Gastroesophageal sphincter (tissue), 4 donors: ENCODE results near the gene SMARCA4. TPM values are rescaled to one million over a fixed set of nuclear protein-coding genes. Genes with fewer than 3 reads are reported as not detected.

Experiments
- ATAC-seq: fragments of 150-250 bp; one replicate; pipeline ENCODE4 v1.9.1; 2016; ENCODE audit warnings: mild to moderate bottlenecking, moderate library complexity
- H3K27ac ChIP-seq, 4 donors: fragments of 200-600 bp; sonication (generic) in 3 of 4; 1 replicate in 3 of 4; 2 replicates in 1 of 4; pipeline ENCODE4 v1.5.1; 2016 to 2019
- H3K27me3 ChIP-seq: fragments of 200-600 bp; sonication (generic); one replicate; pipeline ENCODE4 v1.5.1; 2019
- H3K36me3 ChIP-seq, 2 donors: fragments of 200-600 bp; sonication (generic); one replicate each; pipeline ENCODE4 v1.5.1; 2019; ENCODE audit warnings: control low read depth in 1 of 2
- H3K4me1 ChIP-seq, 3 donors: fragments of 200-600 bp; sonication (generic); 1 replicate in 2 of 3; 2 replicates in 1 of 3; pipeline ENCODE4 v1.5.1; 2016 to 2019; ENCODE audit warnings: control low read depth in 2 of 3
- H3K4me3 ChIP-seq, 2 donors: fragments of 200-600 bp; sonication (generic); one replicate each; pipeline ENCODE4 v1.5.1; 2019; ENCODE audit warnings: mild to moderate bottlenecking in 1 of 2, moderate library complexity in 1 of 2
- H3K9me3 ChIP-seq, 3 donors: fragments of 200-600 bp; sonication (generic); one replicate each; pipeline ENCODE4 v1.5.1; 2017 to 2019; ENCODE audit warnings: control low read depth in 2 of 3
- EP300 ChIP-seq: sonication (generic); formaldehyde crosslinking; IDR thresholded peaks from one replicate; pipeline ENCODE4 v1.6.1; 2017; ENCODE audit warnings: antibody characterized with exemption, mild to moderate bottlenecking
- POLR2A ChIP-seq, 2 donors: fragments of 450-650 bp; IDR thresholded peaks; one replicate each; pipeline ENCODE4 v1.6.1; 2017; ENCODE audit warnings: antibody characterized with exemption in 2 of 2, mild to moderate bottlenecking in 2 of 2, moderate library complexity in 1 of 2
- POLR2AphosphoS5 ChIP-seq: sonication (generic); formaldehyde crosslinking; IDR thresholded peaks from one replicate; pipeline ENCODE4 v1.6.1; 2017; ENCODE audit warnings: antibody characterized with exemption
- whole genome bisulfite sequencing, 2 donors: methylation state at CpG; one replicate each; pipeline ENCODE4 v1.1.5; 2018; ENCODE audit warnings: low coverage in 1 of 2; 5-methylcytosine and 5-hydroxymethylcytosine counted together
- total RNA-seq, 4 donors: library from RNA; depleted of rRNA; stranded (reverse); fragments of >200 nt; gene quantifications; one replicate each; pipeline ENCODE4 v1.1.0, GENCODE V29; 2016
- TF ChIP-seq, protein P1 (sequence below), 4 experiments: fragments of 200-600 bp in 2 of 4; fragments of 450-650 bp in 2 of 4; sonication (generic) in 1 of 4; IDR thresholded peaks; one replicate each; pipeline ENCODE4 v1.5.1; 2017 to 2019; ENCODE audit warnings: antibody characterized with exemption in 4 of 4, mild to moderate bottlenecking in 2 of 4, moderate library complexity in 2 of 4

Gene SMARCA4
- total RNA-seq, 4 donors from 2014 or later, result 37.8 to 77.9 (median 51.1) TPM

- Histone ChIP-seq H3K27me3 (no peaks in the 10 kb centered on the region), H3K4me3 (no peak overlapping the region), H3K4me1 (peaks cover 0 to 16% (median 7%) of the 10 kb centered on the region in 3 donors), H3K36me3 (peaks cover 0 to 80% of the 10 kb centered on the region in 2 donors), H3K9me3 (no peaks in the 10 kb centered on the region), H3K27ac (no peak overlapping the region)
- 100% methylated on average over 3 of the region's 29 CpGs; no CpG with 5 or more reads in 1 of the 2 donors for WGBS, 2 donors
- ATAC-seq, result no peak
- no peak for TF ChIP-seq EP300
- TF ChIP-seq POLR2A (IDR thresholded peaks at IDR 0.05), result no peak
- TF ChIP-seq POLR2AphosphoS5, result no peak
- TF ChIP-seq, protein P1, sequence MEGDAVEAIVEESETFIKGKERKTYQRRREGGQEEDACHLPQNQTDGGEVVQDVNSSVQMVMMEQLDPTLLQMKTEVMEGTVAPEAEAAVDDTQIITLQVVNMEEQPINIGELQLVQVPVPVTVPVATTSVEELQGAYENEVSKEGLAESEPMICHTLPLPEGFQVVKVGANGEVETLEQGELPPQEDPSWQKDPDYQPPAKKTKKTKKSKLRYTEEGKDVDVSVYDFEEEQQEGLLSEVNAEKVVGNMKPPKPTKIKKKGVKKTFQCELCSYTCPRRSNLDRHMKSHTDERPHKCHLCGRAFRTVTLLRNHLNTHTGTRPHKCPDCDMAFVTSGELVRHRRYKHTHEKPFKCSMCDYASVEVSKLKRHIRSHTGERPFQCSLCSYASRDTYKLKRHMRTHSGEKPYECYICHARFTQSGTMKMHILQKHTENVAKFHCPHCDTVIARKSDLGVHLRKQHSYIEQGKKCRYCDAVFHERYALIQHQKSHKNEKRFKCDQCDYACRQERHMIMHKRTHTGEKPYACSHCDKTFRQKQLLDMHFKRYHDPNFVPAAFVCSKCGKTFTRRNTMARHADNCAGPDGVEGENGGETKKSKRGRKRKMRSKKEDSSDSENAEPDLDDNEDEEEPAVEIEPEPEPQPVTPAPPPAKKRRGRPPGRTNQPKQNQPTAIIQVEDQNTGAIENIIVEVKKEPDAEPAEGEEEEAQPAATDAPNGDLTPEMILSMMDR (IDR thresholded peaks at IDR 0.05), result no peak
Measured at GRCh38 chr19:10923260-10924112, 37.3 kb upstream of the SMARCA4 start.

GRCh38 chr19:10924597-10924996, 36.2 kb upstream of the SMARCA4 start:
- TF ChIP-seq POLR2A (IDR thresholded peaks at IDR 0.05) (no peak), EP300 (no peak), POLR2AphosphoS5 (no peak)
- TF ChIP-seq, protein P1 (IDR thresholded peaks at IDR 0.05), result no peak
- ATAC-seq, result no peak
- H3K4me1 ChIP-seq, result peaks cover 1 to 23% (median 11%) of the 10 kb centered on the region in 3 donors
- H3K27ac ChIP-seq, result no peak overlapping the region
- no peaks in the 10 kb centered on the region for H3K27me3 ChIP-seq
- H3K9me3 ChIP-seq, result no peaks in the 10 kb centered on the region
- WGBS, 2 donors, result 60 to 69% methylated on average over 3 to 4 of the region's 13 CpGs
- H3K36me3 ChIP-seq, result peaks cover 0 to 69% of the 10 kb centered on the region in 2 donors
- no peak overlapping the region for H3K4me3 ChIP-seq

DNA sequence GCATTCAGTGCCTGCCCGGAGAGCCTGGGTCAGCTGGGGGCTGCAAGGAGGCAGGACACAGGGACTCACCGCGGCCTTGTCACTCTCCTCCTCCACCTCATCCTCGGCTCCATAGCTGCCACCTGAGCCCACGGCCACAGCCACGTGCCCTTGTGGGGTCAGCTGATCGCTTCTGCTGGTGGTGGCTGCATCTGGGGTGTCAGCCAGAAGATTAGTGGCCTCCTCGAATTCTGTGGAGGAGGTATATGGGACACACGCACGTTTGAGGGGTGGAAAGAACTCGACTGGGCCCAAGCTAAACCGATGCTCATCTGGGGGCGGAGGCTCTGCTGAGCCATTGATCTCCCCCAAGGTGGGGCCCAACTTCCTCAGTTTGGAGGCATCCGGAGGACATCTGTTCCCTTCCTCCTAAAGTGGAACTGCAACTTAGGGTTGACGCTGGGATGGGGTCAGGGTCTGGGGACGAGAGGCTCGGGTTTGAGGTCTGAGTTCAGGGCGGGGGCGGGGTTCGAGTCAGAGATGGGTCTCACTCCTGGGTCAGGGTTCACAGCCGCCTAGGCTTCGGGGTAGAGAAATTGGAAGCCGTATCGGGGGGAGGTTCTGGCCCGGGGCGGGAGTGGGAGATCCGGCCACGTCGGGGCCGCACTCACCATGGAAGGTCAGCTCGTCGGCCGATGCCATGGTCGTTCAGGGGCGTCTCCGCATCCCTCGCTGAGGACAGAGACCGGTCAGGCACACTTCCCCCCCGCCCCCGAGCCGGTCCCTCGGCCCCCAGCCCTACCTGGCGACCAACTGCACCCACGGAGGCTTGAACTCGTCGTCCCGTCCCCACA, 32.9 kb upstream of the SMARCA4 start:
- peaks cover 0 to 53% of the 10 kb centered on the region in 2 donors for H3K36me3 ChIP-seq
- H3K27me3 ChIP-seq, result no peaks in the 10 kb centered on the region
- H3K4me3 ChIP-seq, result peak overlapping the region; percentile 69 to 99
- ATAC-seq, result peak; percentile 0
- H3K9me3 ChIP-seq, result no peaks in the 10 kb centered on the region
- H3K4me1 ChIP-seq, result peaks cover 2 to 45% (median 16%) of the 10 kb centered on the region in 3 donors
- 10 to 100% methylated on average over 1 to 2 of the region's 47 CpGs for WGBS, 2 donors
- TF ChIP-seq POLR2A (IDR thresholded peaks at IDR 0.05), result no peak
- TF ChIP-seq POLR2AphosphoS5, result no peak
- no peak for TF ChIP-seq EP300
- TF ChIP-seq, protein P1 (IDR thresholded peaks at IDR 0.05), result no peak
- peak overlapping the region; percentile 19 to 89 (median 88) for H3K27ac ChIP-seq

DNA sequence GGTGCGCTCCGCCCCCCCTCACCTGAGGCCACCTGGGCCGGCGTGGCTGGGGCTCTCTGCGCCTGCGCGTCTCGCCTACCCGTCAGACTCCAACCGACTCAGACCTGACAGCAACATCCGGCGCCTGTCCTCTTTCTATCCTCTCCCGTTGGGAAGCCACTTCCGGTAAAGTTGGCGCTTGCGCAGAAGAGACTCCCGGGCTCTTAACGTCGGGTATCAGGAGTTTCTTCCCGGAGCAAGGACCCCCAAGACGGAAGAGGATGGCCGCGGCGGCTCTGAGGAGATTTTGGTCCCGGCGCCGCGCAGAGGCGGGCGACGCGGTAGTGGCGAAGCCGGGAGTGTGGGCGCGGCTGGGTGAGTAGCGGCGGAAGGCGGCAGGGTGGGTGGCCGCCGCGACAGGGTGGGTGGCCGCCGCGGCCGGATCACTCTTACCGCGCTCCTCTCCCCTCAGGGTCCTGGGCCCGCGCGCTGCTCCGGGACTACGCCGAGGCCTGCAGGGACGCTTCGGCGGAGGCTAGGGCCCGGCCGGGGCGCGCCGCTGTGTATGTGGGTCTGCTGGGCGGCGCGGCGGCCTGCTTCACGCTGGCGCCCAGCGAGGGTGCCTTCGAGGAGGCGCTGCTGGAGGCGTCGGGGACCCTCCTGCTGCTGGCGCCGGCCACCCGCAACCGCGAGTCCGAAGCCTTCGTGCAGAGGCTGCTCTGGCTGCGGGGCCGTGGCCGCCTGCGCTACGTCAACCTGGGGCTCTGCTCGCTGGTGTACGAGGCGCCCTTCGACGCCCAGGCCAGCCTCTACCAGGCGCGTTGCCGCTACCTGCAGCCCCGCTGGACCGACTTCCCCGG, 32.0 kb upstream of the SMARCA4 start, which contains the start of the genes TIMM29 and YIPF2:
TSS of gene TIMM29 (plus strand) at position 249 of the 839 bp plus-strand sequence. CDS start at position 261, 12 bp downstream.
TSS of gene YIPF2 (minus strand) at position 77 of the 839 bp plus-strand sequence. CDS start 229 bp downstream, outside the sequence.
- peak within 1 kb of the TSS; percentile 58 to 89 (median 88) for H3K27ac ChIP-seq
- peak; percentile 98 for ATAC-seq
- 0% methylated on average over 2 to 15 of the region's 96 CpGs for WGBS, 2 donors

More for the DNA sequence above, 32.0 kb upstream of the SMARCA4 start, which contains the start of the genes TIMM29 and YIPF2:
- Histone ChIP-seq H3K36me3 (peaks cover 0 to 53% of the 10 kb centered on the region in 2 donors), H3K4me3 (peak within 1 kb of the TSS; percentile 69 to 99), H3K9me3 (no peaks in the 10 kb centered on the region), H3K27me3 (no peaks in the 10 kb centered on the region), H3K4me1 (peaks cover 2 to 45% (median 16%) of the 10 kb centered on the region in 3 donors)
- peak in 1 of 2 donors; percentile 55 for TF ChIP-seq POLR2A (IDR thresholded peaks at IDR 0.05)
- TF ChIP-seq, protein P1 (IDR thresholded peaks at IDR 0.05), result peak in 2 of 4 experiments; percentile 7 to 27
- TF ChIP-seq POLR2AphosphoS5, result peak; percentile 63
- TF ChIP-seq EP300, result no peak
